Measurements from ENCODE around the gene DSEL. TPM values are rescaled to one million over a fixed set of nuclear protein-coding genes. Genes with fewer than 3 reads are reported as not detected.

The DSEL gene
- polyA plus RNA-seq, 1 donor, result 8.4 TPM

- Histone ChIP-seq H3K9me3 (ENCODE audit: control insufficient read depth, low read depth, low read length) (no peaks in the 10 kb centered on the region), H3K4me3 (ENCODE audit: low read length) (no peak overlapping the region), H3K4me1 (ENCODE audit: control insufficient read depth, insufficient read depth, low read length) (no peaks in the 10 kb centered on the region), H3K27me3 (ENCODE audit: control insufficient read depth, insufficient read depth, low read length) (no peaks in the 10 kb centered on the region), H3K27ac (ENCODE audit: low read length) (no peak overlapping the region), H3K36me3 (ENCODE audit: control insufficient read depth, insufficient read depth, low read length) (peaks cover 5% of the 10 kb centered on the region)
- DNase-seq, result no peak
- 100% methylated on average over 1 of the region's 6 CpGs for WGBS (ENCODE audit: insufficient coverage, low lambda C conversion rate)
Observed at GRCh38 chr18:67509741-67510391, 6.7 kb downstream of the DSEL start.

GRCh38 chr18:67508146-67508545 lies 8.4 kb downstream of the DSEL start:
- DNase-seq, result no peak
- H3K27ac ChIP-seq (ENCODE audit: low read length), result no peak overlapping the region
- no peaks in the 10 kb centered on the region for H3K9me3 ChIP-seq (ENCODE audit: control insufficient read depth, low read depth, low read length)
- H3K4me1 ChIP-seq (ENCODE audit: control insufficient read depth, insufficient read depth, low read length), result no peaks in the 10 kb centered on the region
- H3K27me3 ChIP-seq (ENCODE audit: control insufficient read depth, insufficient read depth, low read length), result no peaks in the 10 kb centered on the region
- H3K4me3 ChIP-seq (ENCODE audit: low read length), result no peak overlapping the region
- peaks cover 3% of the 10 kb centered on the region for H3K36me3 ChIP-seq (ENCODE audit: control insufficient read depth, insufficient read depth, low read length)
- WGBS (ENCODE audit: insufficient coverage, low lambda C conversion rate), result no CpG with 5 or more reads among the region's 2 CpGs

GRCh38 chr18:67504739-67505138 lies 11.8 kb downstream of the DSEL start:
- no peaks in the 10 kb centered on the region for H3K9me3 ChIP-seq (ENCODE audit: control insufficient read depth, low read depth, low read length)
- no CpG with 5 or more reads among the region's 1 CpG for WGBS (ENCODE audit: insufficient coverage, low lambda C conversion rate)
- no peak overlapping the region for H3K4me3 ChIP-seq (ENCODE audit: low read length)
- no peaks in the 10 kb centered on the region for H3K27me3 ChIP-seq (ENCODE audit: control insufficient read depth, insufficient read depth, low read length)
- no peaks in the 10 kb centered on the region for H3K4me1 ChIP-seq (ENCODE audit: control insufficient read depth, insufficient read depth, low read length)
- no peak overlapping the region for H3K27ac ChIP-seq (ENCODE audit: low read length)
- no peaks in the 10 kb centered on the region for H3K36me3 ChIP-seq (ENCODE audit: control insufficient read depth, insufficient read depth, low read length)
- no peak for DNase-seq

- no peaks in the 10 kb centered on the region for H3K36me3 ChIP-seq (ENCODE audit: control insufficient read depth, insufficient read depth, low read length)
- H3K27me3 ChIP-seq (ENCODE audit: control insufficient read depth, insufficient read depth, low read length), result no peaks in the 10 kb centered on the region
- no peaks in the 10 kb centered on the region for H3K4me1 ChIP-seq (ENCODE audit: control insufficient read depth, insufficient read depth, low read length)
- no peak overlapping the region for H3K4me3 ChIP-seq (ENCODE audit: low read length)
- no peak overlapping the region for H3K27ac ChIP-seq (ENCODE audit: low read length)
- WGBS (ENCODE audit: insufficient coverage, low lambda C conversion rate), result no CpG with 5 or more reads among the region's 3 CpGs
- DNase-seq, result no peak
- H3K9me3 ChIP-seq (ENCODE audit: control insufficient read depth, low read depth, low read length), result no peaks in the 10 kb centered on the region
Observed at GRCh38 chr18:67500522-67501205, 15.9 kb downstream of the DSEL start.

- no peak for DNase-seq
- 94% methylated on average over 3 of the region's 4 CpGs for WGBS (ENCODE audit: insufficient coverage, low lambda C conversion rate)
- no peaks in the 10 kb centered on the region for H3K4me1 ChIP-seq (ENCODE audit: control insufficient read depth, insufficient read depth, low read length)
- no peaks in the 10 kb centered on the region for H3K27me3 ChIP-seq (ENCODE audit: control insufficient read depth, insufficient read depth, low read length)
- no peak overlapping the region for H3K4me3 ChIP-seq (ENCODE audit: low read length)
- no peak overlapping the region for H3K27ac ChIP-seq (ENCODE audit: low read length)
- no peaks in the 10 kb centered on the region for H3K36me3 ChIP-seq (ENCODE audit: control insufficient read depth, insufficient read depth, low read length)
- no peaks in the 10 kb centered on the region for H3K9me3 ChIP-seq (ENCODE audit: control insufficient read depth, low read depth, low read length)
Observed at GRCh38 chr18:67496469-67496868, 20.1 kb downstream of the DSEL start.

GRCh38 chr18:67486534-67486933 lies 30.0 kb downstream of the DSEL start:
- no peak overlapping the region for H3K4me3 ChIP-seq (ENCODE audit: low read length)
- no peak overlapping the region for H3K27ac ChIP-seq (ENCODE audit: low read length)
- H3K9me3 ChIP-seq (ENCODE audit: control insufficient read depth, low read depth, low read length), result no peaks in the 10 kb centered on the region
- no peaks in the 10 kb centered on the region for H3K27me3 ChIP-seq (ENCODE audit: control insufficient read depth, insufficient read depth, low read length)
- H3K4me1 ChIP-seq (ENCODE audit: control insufficient read depth, insufficient read depth, low read length), result no peaks in the 10 kb centered on the region
- DNase-seq, result no peak
- no peaks in the 10 kb centered on the region for H3K36me3 ChIP-seq (ENCODE audit: control insufficient read depth, insufficient read depth, low read length)

- 100% methylated on average over 2 of the region's 3 CpGs for whole genome bisulfite sequencing (ENCODE audit: insufficient coverage, low lambda C conversion rate)
Observed at GRCh38 chr18:67485655-67486054, 30.9 kb downstream of the DSEL start.

GRCh38 chr18:67484458-67484857 lies 32.1 kb downstream of the DSEL start:
- Histone ChIP-seq H3K36me3 (ENCODE audit: control insufficient read depth, insufficient read depth, low read length) (no peaks in the 10 kb centered on the region), H3K9me3 (ENCODE audit: control insufficient read depth, low read depth, low read length) (no peaks in the 10 kb centered on the region), H3K27ac (ENCODE audit: low read length) (no peak overlapping the region), H3K27me3 (ENCODE audit: control insufficient read depth, insufficient read depth, low read length) (no peaks in the 10 kb centered on the region), H3K4me1 (ENCODE audit: control insufficient read depth, insufficient read depth, low read length) (no peaks in the 10 kb centered on the region), H3K4me3 (ENCODE audit: low read length) (no peak overlapping the region)
- DNase-seq, result no peak
- 100% methylated on average over 1 of the region's 2 CpGs for WGBS (ENCODE audit: insufficient coverage, low lambda C conversion rate)

More at GRCh38 chr18:67485655-67486054, 30.9 kb downstream of the DSEL start:
- Histone ChIP-seq H3K4me3 (ENCODE audit: low read length) (no peak overlapping the region), H3K9me3 (ENCODE audit: control insufficient read depth, low read depth, low read length) (no peaks in the 10 kb centered on the region), H3K27ac (ENCODE audit: low read length) (no peak overlapping the region), H3K36me3 (ENCODE audit: control insufficient read depth, insufficient read depth, low read length) (no peaks in the 10 kb centered on the region), H3K4me1 (ENCODE audit: control insufficient read depth, insufficient read depth, low read length) (no peaks in the 10 kb centered on the region), H3K27me3 (ENCODE audit: control insufficient read depth, insufficient read depth, low read length) (no peaks in the 10 kb centered on the region)
- DNase-seq, result no peak

- no peak overlapping the region for H3K4me3 ChIP-seq (ENCODE audit: low read length)
- DNase-seq, result no peak
- no peaks in the 10 kb centered on the region for H3K4me1 ChIP-seq (ENCODE audit: control insufficient read depth, insufficient read depth, low read length)
- no CpG with 5 or more reads among the region's 6 CpGs for WGBS (ENCODE audit: insufficient coverage, low lambda C conversion rate)
- no peaks in the 10 kb centered on the region for H3K9me3 ChIP-seq (ENCODE audit: control insufficient read depth, low read depth, low read length)
- no peaks in the 10 kb centered on the region for H3K36me3 ChIP-seq (ENCODE audit: control insufficient read depth, insufficient read depth, low read length)
- no peak overlapping the region for H3K27ac ChIP-seq (ENCODE audit: low read length)
- H3K27me3 ChIP-seq (ENCODE audit: control insufficient read depth, insufficient read depth, low read length), result no peaks in the 10 kb centered on the region
Observed at GRCh38 chr18:67483952-67484351, 32.6 kb downstream of the DSEL start.

GRCh38 chr18:67483237-67483636 lies 33.3 kb downstream of the DSEL start:
- Histone ChIP-seq H3K36me3 (ENCODE audit: control insufficient read depth, insufficient read depth, low read length) (no peaks in the 10 kb centered on the region), H3K4me1 (ENCODE audit: control insufficient read depth, insufficient read depth, low read length) (no peaks in the 10 kb centered on the region), H3K27me3 (ENCODE audit: control insufficient read depth, insufficient read depth, low read length) (no peaks in the 10 kb centered on the region), H3K9me3 (ENCODE audit: control insufficient read depth, low read depth, low read length) (no peaks in the 10 kb centered on the region), H3K27ac (ENCODE audit: low read length) (no peak overlapping the region), H3K4me3 (ENCODE audit: low read length) (no peak overlapping the region)
- WGBS (ENCODE audit: insufficient coverage, low lambda C conversion rate), result no CpG with 5 or more reads among the region's 2 CpGs
- DNase-seq, result no peak

- Histone ChIP-seq H3K4me3 (ENCODE audit: low read length) (no peak overlapping the region), H3K9me3 (ENCODE audit: control insufficient read depth, low read depth, low read length) (no peaks in the 10 kb centered on the region), H3K27ac (ENCODE audit: low read length) (no peak overlapping the region), H3K27me3 (ENCODE audit: control insufficient read depth, insufficient read depth, low read length) (no peaks in the 10 kb centered on the region), H3K36me3 (ENCODE audit: control insufficient read depth, insufficient read depth, low read length) (no peaks in the 10 kb centered on the region), H3K4me1 (ENCODE audit: control insufficient read depth, insufficient read depth, low read length) (no peaks in the 10 kb centered on the region)
- DNase-seq, result no peak
- no CpG with 5 or more reads among the region's 3 CpGs for WGBS (ENCODE audit: insufficient coverage, low lambda C conversion rate)
Observed at GRCh38 chr18:67478249-67478648, 38.3 kb downstream of the DSEL start.
